GM12878 (cell line): ENCODE results near the gene MTMR3. TPM values are rescaled to one million over a fixed set of nuclear protein-coding genes. Genes with fewer than 3 reads are reported as not detected.

ENCODE experiments used
- ATAC-seq: fragments of 200-7000 bp; cut with Tn5 transposase; 3 replicates; pipeline ENCODE4 v1.9.1; 2020; ENCODE audit warnings: mild to moderate bottlenecking, moderate library complexity
- BruUV-seq: library from RNA; stranded (reverse); fragments of 400-500 nt; replicated peaks from 2 replicates; lab custom pipeline; 2021; lab: Mats Ljungman, UMichigan
- CTCF ChIA-PET: fragments of 300-600 bp; sonication (Branson Sonifier 250); formaldehyde crosslinking; extraction: SDS; loops from one replicate; lab custom pipeline; 2021; ENCODE audit warnings: inconsistent platforms; lab: Yijun Ruan, JAX
- POLR2A ChIA-PET: fragments of 350-600 bp; formaldehyde crosslinking; extraction: SDS; loops from one replicate; lab custom pipeline; 2021; ENCODE audit warnings: inconsistent platforms; lab: Charles Lee
- RAD21 ChIA-PET: fragments of 300-600 bp; sonication (Branson Sonifier 250); formaldehyde crosslinking; loops from one replicate; lab custom pipeline; 2023; ENCODE audit warnings: antibody characterized with exemption; ENCODE audit not compliant: unreplicated experiment; lab: Charles Lee
- SMC1A ChIA-PET: fragments of 300-600 bp; sonication (Branson Sonifier 250); formaldehyde crosslinking; loops from one replicate; lab custom pipeline; 2023; ENCODE audit not compliant: unreplicated experiment, uncharacterized antibody; lab: Charles Lee
- DNase-seq: peaks from one replicate; pipeline ENCODE4 v3.0.0-alpha.2; 2011; ENCODE audit warnings: low read depth, low spot score
- FAIRE-seq: peaks from 3 replicates; lab custom pipeline; 2011; peaks lifted over from hg19 to GRCh38; lab: Jason Lieb, UNC
- H2AFZ ChIP-seq: 2 replicates; pipeline ENCODE4 v1.6.0; 2011; ENCODE audit warnings: low read depth, low read length, control low read depth; ENCODE audit not compliant: control insufficient read depth
- H3K27ac ChIP-seq: 2 replicates; pipeline ENCODE4 v1.5.1; 2011; ENCODE audit warnings: control low read depth; ENCODE audit not compliant: control insufficient read depth, insufficient read depth
- H3K27me3 ChIP-seq, 2 experiments: replicated peaks in 1 of 2; 2 replicates each; pipeline versions ENCODE4 v1.6.0 to v1.6.1; 2011; ENCODE audit warnings: low read length in 1 of 2; ENCODE audit not compliant: control insufficient read depth in 2 of 2, insufficient read depth in 2 of 2
- H3K36me3 ChIP-seq, 2 experiments: 2 replicates each; pipeline ENCODE4 v1.5.1; 2011; ENCODE audit warnings: low read length in 1 of 2; ENCODE audit not compliant: control insufficient read depth in 2 of 2, insufficient read depth in 2 of 2
- H3K4me1 ChIP-seq: 2 replicates; pipeline ENCODE4 v1.6.1; 2011; ENCODE audit warnings: mild to moderate bottlenecking, low read length, moderate library complexity, mixed read lengths; ENCODE audit not compliant: control insufficient read depth, insufficient read depth
- H3K4me2 ChIP-seq: 2 replicates; pipeline ENCODE4 v1.6.0; 2011; ENCODE audit warnings: control low read depth; ENCODE audit not compliant: control insufficient read depth, insufficient read depth
- H3K4me3 ChIP-seq: fragments of 200-600 bp; sonication (generic); 2 replicates; pipeline ENCODE4 v1.5.1; 2016
- H3K79me2 ChIP-seq: 2 replicates; pipeline ENCODE4 v1.6.0; 2011; ENCODE audit warnings: low read length; ENCODE audit not compliant: control insufficient read depth, insufficient read depth
- H3K9ac ChIP-seq: 2 replicates; pipeline ENCODE4 v1.8.0; 2011; ENCODE audit warnings: low read length, control low read depth, mixed read lengths; ENCODE audit not compliant: control insufficient read depth, insufficient read depth
- H3K9me3 ChIP-seq: replicated peaks from 3 replicates; pipeline ENCODE4 v1.5.1; 2011; ENCODE audit warnings: mild to moderate bottlenecking, low read length; ENCODE audit not compliant: control insufficient read depth, insufficient read depth
- H4K20me1 ChIP-seq: 2 replicates; pipeline ENCODE4 v1.6.0; 2011; ENCODE audit not compliant: control insufficient read depth, insufficient read depth
- BACH1 ChIP-seq: fragments of 450-650 bp; IDR thresholded peaks from 2 replicates; pipeline ENCODE4 v1.6.1; 2017; ENCODE audit warnings: mild to moderate bottlenecking, borderline replicate concordance
- CEBPB ChIP-seq, 2 experiments: fragments of 150-350 bp in 1 of 2; IDR thresholded peaks; 2 replicates each; pipeline ENCODE4 v1.6.1; 2012 to 2014; ENCODE audit warnings: low read depth in 2 of 2, low read length in 2 of 2, borderline replicate concordance in 1 of 2, inconsistent platforms in 1 of 2
- EED ChIP-seq: sonication (generic); IDR thresholded peaks from 2 replicates; pipeline ENCODE4 v1.6.1; 2016; ENCODE audit warnings: antibody characterized with exemption, low read depth
- GABPA ChIP-seq: IDR thresholded peaks from 2 replicates; pipeline ENCODE4 v1.6.1; 2014; ENCODE audit warnings: antibody characterized with exemption, low read depth, mild to moderate bottlenecking, inconsistent platforms
- HDAC6 ChIP-seq: fragments of 200-600 bp; sonication (generic); IDR thresholded peaks from one replicate; pipeline ENCODE4 v1.8.0; 2017; ENCODE audit warnings: antibody characterized with exemption; ENCODE audit not compliant: unreplicated experiment
- JUND ChIP-seq: IDR thresholded peaks from 2 replicates; pipeline ENCODE4 v1.6.1; 2012; ENCODE audit warnings: low read depth, mild to moderate bottlenecking, low read length, improper control_type of control experiment, moderate library complexity
- LARP7 ChIP-seq: fragments of 450-650 bp; IDR thresholded peaks from 2 replicates; pipeline ENCODE4 v1.6.1; 2017; ENCODE audit warnings: mild to moderate bottlenecking
- MYB ChIP-seq: fragments of 150-350 bp; IDR thresholded peaks from 2 replicates; pipeline ENCODE4 v1.6.1; 2014; ENCODE audit warnings: mild to moderate bottlenecking, low read depth, low read length, borderline replicate concordance
- NBN ChIP-seq: fragments of 450-650 bp; IDR thresholded peaks from 2 replicates; pipeline ENCODE4 v1.6.1; 2016
- NR2F1 ChIP-seq: fragments of 450-650 bp; conservative IDR thresholded peaks from 2 replicates; pipeline ENCODE4 v1.6.1; 2017; ENCODE audit warnings: mild to moderate bottlenecking
- PAX8 ChIP-seq: fragments of 450-650 bp; IDR thresholded peaks from 2 replicates; pipeline ENCODE4 v1.6.1; 2017; ENCODE audit warnings: mild to moderate bottlenecking, moderate library complexity
- RAD51 ChIP-seq: fragments of 450-650 bp; IDR thresholded peaks from 2 replicates; pipeline ENCODE4 v1.6.1; 2016; ENCODE audit warnings: moderate library complexity, mild to moderate bottlenecking, inconsistent platforms
- RCOR1 ChIP-seq: conservative IDR thresholded peaks from 2 replicates; pipeline ENCODE4 v1.6.1; 2012; ENCODE audit warnings: low read depth, low read length, improper control_type of control experiment
- SMAD5 ChIP-seq: IDR thresholded peaks from 2 replicates; pipeline ENCODE4 v1.6.1; 2016; ENCODE audit warnings: antibody characterized with exemption, low read depth
- SRF ChIP-seq, 2 experiments: IDR thresholded peaks; 2 replicates each; pipeline ENCODE4 v1.6.1; 2011; ENCODE audit warnings: low read depth in 2 of 2, low read length in 2 of 2, mild to moderate bottlenecking in 1 of 2, moderate library complexity in 1 of 2
- TCF7 ChIP-seq: IDR thresholded peaks from 2 replicates; pipeline ENCODE4 v1.6.1; 2014; ENCODE audit warnings: antibody characterized with exemption, borderline replicate concordance
- WGBS: methylation state at CpG from one replicate; pipeline ENCODE4 v1.1.6; 2016; ENCODE audit warnings: low lambda C conversion rate; ENCODE audit not compliant: insufficient replicate concordance, insufficient coverage; ENCODE audit errors: missing lambda C conversion rate; 5-methylcytosine and 5-hydroxymethylcytosine counted together
- in situ Hi-C: fragments of 300-500 bp; cut with MboI; formaldehyde crosslinking; loops from 9 replicates; pipeline ENCODE4 v1.14.3; 2018; ENCODE audit warnings: mixed read lengths
- intact Hi-C: fragments of 100-400 bp; cut with micrococcal nuclease; formaldehyde crosslinking; loops from one replicate; pipeline ENCODE4 v1.14.2; 2022; ENCODE audit not compliant: unreplicated experiment
- polyA plus RNA-seq, 11 experiments: library from polyadenylated mRNA; depleted of rRNA in 4 of 11; unstranded in 6 of 11; stranded (reverse) in 5 of 11; fragments of >200 nt; fragmentation: Nextera tagmentation in 4 of 11; fragmentation: Illumina TruSeq in 1 of 11; extraction: Ambion mirVana in 4 of 11; extraction: Trizol in 1 of 11; gene quantifications; 1 replicate in 1 of 11; 2 replicates in 10 of 11; pipeline versions ENCODE4 v1.2.1 to v1.2.3, GENCODE V29; 2011 to 2016; ENCODE audit warnings: inconsistent platforms in 2 of 11, missing spikeins in 2 of 11, low read depth in 1 of 11
- total RNA-seq, 4 experiments: library from RNA; depleted of rRNA in 3 of 4; stranded (reverse); fragments of >200 nt in 3 of 4; fragmentation: Illumina TruSeq in 1 of 4; extraction: Trizol in 1 of 4; gene quantifications; 2 replicates each; pipeline versions ENCODE4 v1.2.1 to v1.2.3, GENCODE V29; 2013 to 2021
- TF ChIP-seq, protein P1 (sequence below): fragments of 450-650 bp; IDR thresholded peaks from 2 replicates; pipeline ENCODE4 v1.6.1; 2018; ENCODE audit warnings: mild to moderate bottlenecking, low read depth, moderate library complexity; ENCODE audit not compliant: partially characterized antibody
- TF ChIP-seq, protein P2 (sequence below): IDR thresholded peaks from 2 replicates; pipeline ENCODE4 v1.6.1; 2012; ENCODE audit warnings: low read depth, low read length, improper control_type of control experiment
- TF ChIP-seq, protein P3 (sequence below): fragments of 450-650 bp; IDR thresholded peaks from 2 replicates; pipeline ENCODE4 v1.6.1; 2014; ENCODE audit warnings: mild to moderate bottlenecking

MTMR3 gene
- total and polyA plus RNA-seq, 10 of the 15 experiments (the other 5 are each of a cell fraction or from before 2014, with no cell fraction given) = 1.4 to 23.7 (median 10.6) TPM

DNA sequence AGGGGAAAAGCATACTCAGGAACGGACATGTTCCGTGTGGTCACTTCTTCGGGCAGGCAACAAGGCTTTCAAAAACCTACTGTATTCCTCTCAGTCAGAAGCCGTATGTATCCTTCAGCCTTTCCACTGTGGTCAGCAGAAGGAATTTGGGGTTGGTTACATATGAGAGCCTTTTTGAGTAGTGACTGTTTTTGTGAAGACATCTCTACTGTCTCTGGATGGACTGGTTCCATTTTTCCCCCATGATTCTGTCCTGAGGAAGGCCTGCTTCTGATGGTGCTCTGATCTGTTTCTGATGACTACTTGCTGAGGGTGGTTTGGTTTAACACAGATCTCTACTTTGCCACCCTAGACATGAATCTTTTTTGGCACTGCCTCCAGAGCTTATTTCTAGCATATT is 133.6 kb downstream of the MTMR3 start:
- Histone ChIP-seq H3K9me3 (no peaks in the 10 kb centered on the region), H4K20me1 (no peaks in the 10 kb centered on the region; the same call in 1 of the 2 replicates), H3K36me3 (peaks cover 11 to 17% of the 10 kb centered on the region in 2 experiments), H3K27ac (no peak overlapping the region), H3K4me3 (no peak overlapping the region), H3K4me1 (no peaks in the 10 kb centered on the region), H3K27me3 (no peaks in the 10 kb centered on the region), H3K79me2 (no peaks in the 10 kb centered on the region), H3K9ac (no peak overlapping the region), H2AFZ (no peak overlapping the region), H3K4me2 (no peak overlapping the region)
- ChIA-PET SMC1A (interaction anchor here (3.1 kb wide), 1 partner anchor 11 kb away, joined by 14 read pairs; no protein-coding TSS in a partner anchor), POLR2A (no interaction called here), RAD21 (no interaction called here), CTCF (interaction anchor here (1.1 to 1.2 kb wide), 2 partner anchors 20 to 381 kb away, joined by 3 to 4 read pairs; no protein-coding TSS in a partner anchor)
- in situ Hi-C loops (no loop called here), intact Hi-C loops (no loop called here)
- BruUV-seq = no TSS peak
- WGBS = 100% methylated on average over 4 of the region's 4 CpGs
- no peak for TF ChIP-seq RCOR1
- TF ChIP-seq, protein P1, sequence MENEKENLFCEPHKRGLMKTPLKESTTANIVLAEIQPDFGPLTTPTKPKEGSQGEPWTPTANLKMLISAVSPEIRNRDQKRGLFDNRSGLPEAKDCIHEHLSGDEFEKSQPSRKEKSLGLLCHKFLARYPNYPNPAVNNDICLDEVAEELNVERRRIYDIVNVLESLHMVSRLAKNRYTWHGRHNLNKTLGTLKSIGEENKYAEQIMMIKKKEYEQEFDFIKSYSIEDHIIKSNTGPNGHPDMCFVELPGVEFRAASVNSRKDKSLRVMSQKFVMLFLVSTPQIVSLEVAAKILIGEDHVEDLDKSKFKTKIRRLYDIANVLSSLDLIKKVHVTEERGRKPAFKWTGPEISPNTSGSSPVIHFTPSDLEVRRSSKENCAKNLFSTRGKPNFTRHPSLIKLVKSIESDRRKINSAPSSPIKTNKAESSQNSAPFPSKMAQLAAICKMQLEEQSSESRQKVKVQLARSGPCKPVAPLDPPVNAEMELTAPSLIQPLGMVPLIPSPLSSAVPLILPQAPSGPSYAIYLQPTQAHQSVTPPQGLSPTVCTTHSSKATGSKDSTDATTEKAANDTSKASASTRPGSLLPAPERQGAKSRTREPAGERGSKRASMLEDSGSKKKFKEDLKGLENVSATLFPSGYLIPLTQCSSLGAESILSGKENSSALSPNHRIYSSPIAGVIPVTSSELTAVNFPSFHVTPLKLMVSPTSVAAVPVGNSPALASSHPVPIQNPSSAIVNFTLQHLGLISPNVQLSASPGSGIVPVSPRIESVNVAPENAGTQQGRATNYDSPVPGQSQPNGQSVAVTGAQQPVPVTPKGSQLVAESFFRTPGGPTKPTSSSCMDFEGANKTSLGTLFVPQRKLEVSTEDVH = no peak
- TF ChIP-seq MYB = no peak
- TF ChIP-seq, protein P2, sequence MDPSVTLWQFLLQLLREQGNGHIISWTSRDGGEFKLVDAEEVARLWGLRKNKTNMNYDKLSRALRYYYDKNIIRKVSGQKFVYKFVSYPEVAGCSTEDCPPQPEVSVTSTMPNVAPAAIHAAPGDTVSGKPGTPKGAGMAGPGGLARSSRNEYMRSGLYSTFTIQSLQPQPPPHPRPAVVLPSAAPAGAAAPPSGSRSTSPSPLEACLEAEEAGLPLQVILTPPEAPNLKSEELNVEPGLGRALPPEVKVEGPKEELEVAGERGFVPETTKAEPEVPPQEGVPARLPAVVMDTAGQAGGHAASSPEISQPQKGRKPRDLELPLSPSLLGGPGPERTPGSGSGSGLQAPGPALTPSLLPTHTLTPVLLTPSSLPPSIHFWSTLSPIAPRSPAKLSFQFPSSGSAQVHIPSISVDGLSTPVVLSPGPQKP = no peak
- TF ChIP-seq HDAC6 = no peak
- no peak for TF ChIP-seq BACH1
- no peak for TF ChIP-seq SMAD5
- no peak for TF ChIP-seq PAX8
- TF ChIP-seq NBN = no peak
- TF ChIP-seq TCF7 = no peak
- TF ChIP-seq EED = no peak
- no peak for TF ChIP-seq CEBPB (IDR thresholded peaks at IDR 0.05; ENCODE audit: borderline replicate concordance in 1 of 2, low read depth in 2 of 2, low read length in 2 of 2)
- no peak for TF ChIP-seq SRF (IDR thresholded peaks at IDR 0.05; ENCODE audit: low read depth in 2 of 2, low read length in 2 of 2)
- TF ChIP-seq NR2F1 = no peak
- no peak for TF ChIP-seq JUND
- TF ChIP-seq RAD51 = no peak
- no peak for TF ChIP-seq GABPA
- no peak for TF ChIP-seq LARP7
- TF ChIP-seq, protein P3, sequence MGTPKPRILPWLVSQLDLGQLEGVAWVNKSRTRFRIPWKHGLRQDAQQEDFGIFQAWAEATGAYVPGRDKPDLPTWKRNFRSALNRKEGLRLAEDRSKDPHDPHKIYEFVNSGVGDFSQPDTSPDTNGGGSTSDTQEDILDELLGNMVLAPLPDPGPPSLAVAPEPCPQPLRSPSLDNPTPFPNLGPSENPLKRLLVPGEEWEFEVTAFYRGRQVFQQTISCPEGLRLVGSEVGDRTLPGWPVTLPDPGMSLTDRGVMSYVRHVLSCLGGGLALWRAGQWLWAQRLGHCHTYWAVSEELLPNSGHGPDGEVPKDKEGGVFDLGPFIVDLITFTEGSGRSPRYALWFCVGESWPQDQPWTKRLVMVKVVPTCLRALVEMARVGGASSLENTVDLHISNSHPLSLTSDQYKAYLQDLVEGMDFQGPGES = no peak
- ATAC-seq = no peak
- no peak for DNase-seq
- no peak for FAIRE-seq
